ENCODE results near the gene SOD1.
"Not testable (repeated sequence)": the region's sequence is repeated elsewhere in the genome, so short reads cannot be mapped to it uniquely, and the experiment has no call there.

Gene SOD1

GRCh38 chr21:31636874-31637273 is 22.6 kb upstream of the SOD1 start:
- in situ Hi-C loops (cut with MboI; ENCODE audit: low pct_unique_long_range_greater_than_20kb, low sequenced_read_pairs, unreplicated experiment): no loop called here
- TF ChIP-seq CTCF (IDR thresholded peaks at IDR 0.05; ENCODE audit: extremely low read depth, insufficient read depth, missing control alignments): no peak
- no peak for DNase-seq (ENCODE audit: low spot score)

- in situ Hi-C loops (cut with MboI; ENCODE audit: low pct_unique_long_range_greater_than_20kb, low sequenced_read_pairs, unreplicated experiment): no loop called here
- TF ChIP-seq CTCF (IDR thresholded peaks at IDR 0.05; ENCODE audit: extremely low read depth, insufficient read depth, missing control alignments): no peak
- no peak for DNase-seq (ENCODE audit: low spot score)
Observed at GRCh38 chr21:31641416-31641922, 18.0 kb upstream of the SOD1 start.

- TF ChIP-seq CTCF (IDR thresholded peaks at IDR 0.05; ENCODE audit: extremely low read depth, insufficient read depth, missing control alignments): no peak
- in situ Hi-C loops (cut with MboI; ENCODE audit: low pct_unique_long_range_greater_than_20kb, low sequenced_read_pairs, unreplicated experiment): no loop called here
- no peak for DNase-seq (ENCODE audit: low spot score)
Observed at GRCh38 chr21:31644643-31645042, 14.8 kb upstream of the SOD1 start.

- DNase-seq (ENCODE audit: low spot score): no peak
- TF ChIP-seq CTCF (IDR thresholded peaks at IDR 0.05; ENCODE audit: extremely low read depth, insufficient read depth, missing control alignments): no peak
- in situ Hi-C loops (cut with MboI; ENCODE audit: low pct_unique_long_range_greater_than_20kb, low sequenced_read_pairs, unreplicated experiment): no loop called here
Observed at GRCh38 chr21:31647650-31648049, 11.8 kb upstream of the SOD1 start.

- DNase-seq (ENCODE audit: low spot score): no peak
- TF ChIP-seq CTCF (IDR thresholded peaks at IDR 0.05; ENCODE audit: extremely low read depth, insufficient read depth, missing control alignments): no peak
- in situ Hi-C loops (cut with MboI; ENCODE audit: low pct_unique_long_range_greater_than_20kb, low sequenced_read_pairs, unreplicated experiment): no loop called here
Observed at GRCh38 chr21:31650930-31651329, 8.6 kb upstream of the SOD1 start.

- in situ Hi-C loops (cut with MboI; ENCODE audit: low pct_unique_long_range_greater_than_20kb, low sequenced_read_pairs, unreplicated experiment); DNase-seq (ENCODE audit: low spot score): not testable (repeated sequence)
Observed at GRCh38 chr21:31651491-31651890, 8.0 kb upstream of the SOD1 start.

- in situ Hi-C loops (cut with MboI; ENCODE audit: low pct_unique_long_range_greater_than_20kb, low sequenced_read_pairs, unreplicated experiment): no loop called here
- no peak for DNase-seq (ENCODE audit: low spot score)
- TF ChIP-seq CTCF (IDR thresholded peaks at IDR 0.05; ENCODE audit: extremely low read depth, insufficient read depth, missing control alignments): no peak
Observed at GRCh38 chr21:31654340-31654739, 5.2 kb upstream of the SOD1 start.

- in situ Hi-C loops (cut with MboI; ENCODE audit: low pct_unique_long_range_greater_than_20kb, low sequenced_read_pairs, unreplicated experiment); DNase-seq (ENCODE audit: low spot score): not testable (repeated sequence)
Observed at GRCh38 chr21:31654821-31655580, 4.5 kb upstream of the SOD1 start.

Measured in GM13977 (cell line).